Activated CD4-positive, alpha-beta T cell treated with anti-CD3 and anti-CD28 coated beads, Interleukin-2, amount 50 U/mL, for 1 hour (primary cell): ENCODE measurements around the gene ISLR2.

Experiments
- DNase-seq: peaks from one replicate; pipeline ENCODE4 v3.0.0-alpha.2; 2020

ISLR2 gene

DNA sequence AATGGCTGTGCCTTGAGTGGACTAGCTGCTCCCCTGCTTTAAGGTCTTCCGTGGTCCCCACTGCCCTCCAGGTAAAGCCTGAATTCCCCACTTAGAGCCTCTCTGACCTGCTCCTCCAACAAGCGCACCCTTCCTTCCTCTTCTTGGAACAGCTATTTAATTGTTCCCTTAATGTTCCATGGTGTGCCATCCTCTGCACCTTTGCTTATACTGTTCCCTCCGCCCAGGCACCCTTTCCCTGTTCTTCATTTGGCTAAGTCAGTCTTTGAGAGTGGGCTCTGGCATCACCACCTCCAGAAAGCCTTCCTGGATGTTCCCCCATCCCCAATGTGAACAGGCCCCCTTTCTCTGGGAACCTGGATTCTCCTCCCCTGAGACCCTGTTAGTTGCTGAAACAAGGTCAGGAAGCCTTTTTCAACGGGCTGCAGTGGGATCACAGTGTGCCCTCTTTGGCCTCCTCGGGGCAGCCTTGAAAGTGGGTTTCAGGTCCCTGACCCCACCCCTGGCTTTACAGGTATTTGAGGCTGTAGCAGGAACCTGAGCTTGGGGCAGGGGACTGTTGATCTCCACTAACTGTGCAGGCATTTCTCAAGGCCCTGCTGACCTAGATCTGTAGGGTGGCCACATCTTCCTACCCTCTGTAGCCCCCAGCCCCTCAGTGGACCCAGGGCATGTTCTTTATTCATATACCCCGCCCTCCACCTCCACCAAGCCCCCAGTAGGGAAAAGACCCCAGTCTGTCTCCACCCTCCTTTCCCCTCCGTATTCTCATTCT lies 48.1 kb downstream of the ISLR2 start:
- no peak for DNase-seq

DNA sequence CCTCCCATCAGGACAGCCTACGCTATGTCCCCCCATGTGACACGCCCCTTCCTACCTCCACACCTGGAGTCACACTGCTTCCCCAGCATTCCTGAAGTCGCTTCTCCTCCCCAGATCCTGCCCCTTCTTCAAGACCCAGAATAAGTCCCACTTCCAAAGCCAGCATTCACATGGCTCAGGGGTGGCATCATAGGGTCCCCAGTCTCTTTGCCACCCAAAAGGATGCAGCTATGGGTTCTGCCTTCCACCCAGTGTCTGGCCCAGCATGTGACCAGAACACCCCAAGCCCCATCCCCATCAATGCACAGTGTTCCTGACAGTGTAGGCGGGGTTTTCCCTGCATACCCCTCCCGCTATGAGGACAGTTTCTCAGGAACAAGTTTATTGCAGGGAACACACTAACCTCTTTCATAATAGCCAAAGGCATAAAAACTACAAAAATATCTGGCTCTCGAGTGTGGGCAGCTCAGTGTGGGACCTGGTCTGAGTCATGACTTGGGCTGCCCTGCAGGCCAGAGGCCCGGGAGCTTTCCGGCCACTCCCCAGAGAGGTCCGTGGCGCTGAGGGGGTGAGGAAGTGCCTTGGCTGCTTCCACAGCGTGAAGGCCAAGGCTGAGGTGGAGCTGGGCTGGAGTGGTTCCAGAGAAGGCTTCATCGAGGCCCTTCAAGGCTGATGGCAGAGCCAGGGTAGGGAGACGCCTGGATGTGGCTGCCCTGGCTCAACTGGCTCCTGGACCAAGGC lies 48.9 kb downstream of the ISLR2 start:
- DNase-seq, result no peak

DNA sequence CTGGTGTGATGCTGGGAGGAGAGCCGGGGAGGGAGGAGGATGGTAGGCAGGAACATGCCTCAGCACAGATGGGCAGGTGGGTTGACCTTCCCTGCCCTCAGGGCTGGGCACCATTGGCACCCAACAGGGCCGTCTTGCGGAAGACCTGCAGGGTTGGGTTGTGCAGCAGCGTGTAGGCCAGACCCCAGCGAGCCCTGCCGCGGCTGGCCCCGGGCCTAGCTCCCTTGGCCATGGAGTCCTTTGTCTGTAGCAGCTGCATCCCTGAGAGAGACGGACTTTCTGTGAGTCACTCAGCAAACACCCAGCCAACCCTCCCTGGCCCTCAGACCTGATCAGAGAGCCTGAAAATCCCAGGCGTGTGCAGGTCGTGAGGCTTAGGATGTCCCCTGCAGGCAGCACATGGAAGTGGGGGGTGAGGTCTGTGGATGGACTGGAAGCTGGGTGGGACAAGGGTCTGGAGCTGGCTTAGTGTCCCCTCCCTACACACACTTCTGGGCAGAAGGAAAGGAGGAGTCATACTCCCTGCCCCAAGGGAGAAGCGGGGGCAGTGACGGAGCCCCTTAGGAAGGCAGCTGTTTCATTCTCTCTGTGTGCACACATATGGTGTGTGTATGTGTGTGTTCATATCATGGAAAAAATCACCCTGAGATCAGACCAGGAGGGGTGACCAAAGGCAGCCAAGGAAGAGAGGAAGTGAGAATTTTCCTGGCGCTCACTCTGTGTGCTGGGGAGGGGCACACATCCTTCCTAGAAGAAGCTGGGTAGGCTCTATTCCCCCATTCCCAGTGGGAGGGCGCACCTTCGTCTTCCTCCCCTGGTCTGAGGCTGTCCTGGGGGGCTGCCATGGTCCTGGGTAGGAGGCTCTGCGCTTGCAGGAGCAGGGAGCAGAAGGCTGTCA lies 49.8 kb downstream of the ISLR2 start:
- no peak for DNase-seq

DNA sequence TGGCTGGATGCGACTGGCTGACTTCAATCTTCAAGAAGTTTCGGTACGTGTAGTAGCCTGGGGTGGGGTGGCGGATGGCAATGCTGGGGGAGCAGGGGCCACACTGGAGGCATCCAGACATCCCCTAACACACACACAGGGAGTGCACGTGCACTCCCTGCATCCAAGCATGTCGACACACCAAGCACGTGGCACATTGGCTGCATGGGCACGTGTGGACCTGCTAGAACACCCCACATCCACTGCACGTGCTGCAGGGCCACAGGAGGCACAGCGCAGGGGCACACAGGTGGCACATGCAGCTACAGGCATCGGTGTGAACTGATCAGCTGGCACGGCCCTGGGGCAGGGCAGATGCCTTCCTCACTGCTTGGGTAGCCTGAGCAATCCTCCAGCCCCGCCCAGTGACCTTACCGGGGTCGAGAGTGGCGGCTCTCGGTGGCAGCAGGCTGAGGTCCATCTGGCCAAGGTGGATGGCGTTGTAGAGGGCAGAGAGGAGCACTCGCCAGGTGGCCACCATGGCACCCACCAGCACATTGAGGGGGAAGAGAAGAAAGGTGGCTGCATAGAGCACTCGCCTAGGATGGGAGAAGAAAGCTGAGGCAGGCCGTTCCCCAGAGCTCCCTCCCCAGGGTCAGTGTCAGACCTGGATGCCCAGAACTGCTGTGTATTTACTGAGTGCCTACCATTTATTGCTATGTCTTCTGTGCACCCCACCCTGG lies 50.7 kb downstream of the ISLR2 start:
- DNase-seq, result no peak

DNA sequence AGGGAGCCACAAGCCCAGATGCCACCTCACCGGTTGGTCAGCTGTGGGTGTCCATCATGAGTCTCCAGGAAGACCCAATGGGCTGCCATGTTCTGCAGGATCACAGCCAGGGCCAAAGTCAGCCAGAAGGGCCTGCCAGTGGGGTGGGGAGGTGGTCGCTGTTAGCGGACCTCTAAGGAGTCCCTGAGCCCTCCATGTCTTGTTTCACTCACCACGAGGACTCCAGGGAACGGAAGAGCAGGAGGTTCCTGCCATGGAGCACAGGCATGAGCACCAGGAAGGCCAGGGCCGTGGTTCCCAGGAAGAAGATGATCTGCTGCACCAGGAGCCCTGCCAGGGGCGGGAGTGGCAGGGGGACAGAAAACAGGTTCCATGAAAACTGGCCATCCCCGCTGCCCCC lies 51.7 kb downstream of the ISLR2 start:
- DNase-seq, result no peak

DNA sequence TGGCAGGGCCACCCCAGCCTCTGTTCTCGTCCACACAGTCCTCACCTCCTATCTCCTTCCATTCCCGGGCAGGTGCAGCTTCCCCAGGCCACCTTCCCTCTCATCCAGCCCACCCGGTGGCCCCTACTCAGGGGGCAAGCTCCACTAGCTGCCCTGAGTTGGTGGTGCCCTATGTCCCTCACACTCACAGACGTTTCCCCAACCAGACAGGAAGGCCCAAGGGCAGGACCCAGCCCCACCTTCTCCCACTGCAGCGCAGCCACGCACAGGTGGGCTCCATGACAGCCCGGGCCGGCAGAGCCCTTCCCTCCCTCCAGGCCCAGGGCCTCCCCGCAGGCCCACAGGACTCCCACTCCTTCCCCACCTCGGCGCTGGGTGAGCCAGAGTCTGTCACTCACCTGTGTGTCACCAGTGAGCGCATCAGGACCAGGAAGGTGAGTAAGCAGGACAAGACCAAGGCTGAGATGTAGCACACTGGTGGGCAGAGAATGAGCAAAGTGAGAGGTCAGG lies 54.3 kb downstream of the ISLR2 start:
- no peak for DNase-seq

DNA sequence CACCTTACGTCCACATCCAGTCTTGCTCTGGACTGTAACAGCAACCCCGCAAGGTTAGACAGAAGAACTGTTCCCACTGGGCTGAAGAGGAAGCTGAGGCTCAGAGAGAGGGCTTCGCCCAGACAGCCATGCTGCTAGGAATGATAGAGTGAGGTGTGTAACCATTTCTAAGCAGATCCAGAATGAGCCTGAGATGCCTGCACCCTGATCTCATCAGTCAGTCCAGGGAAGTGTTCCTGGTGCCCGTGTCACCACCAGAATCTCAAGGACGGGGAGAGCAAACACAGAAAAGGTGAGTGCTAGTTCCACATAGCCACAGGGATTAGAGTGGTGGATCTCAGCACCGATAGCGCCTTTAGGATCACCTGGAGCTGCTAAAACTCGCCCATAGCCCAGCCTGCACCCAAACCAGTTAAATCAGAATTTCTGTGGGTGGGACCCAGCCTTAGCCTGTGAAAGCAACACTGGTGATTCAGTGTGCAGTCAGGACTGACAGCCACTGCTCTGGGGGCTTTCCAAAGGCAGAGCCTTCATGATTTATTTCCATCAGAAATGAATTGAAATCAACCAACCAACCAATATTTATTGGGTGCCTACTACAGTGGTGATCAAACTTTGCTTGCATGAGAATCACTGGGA lies 55.4 kb downstream of the ISLR2 start:
- no peak for DNase-seq
